GM10847 (cell line): ENCODE measurements around the gene CFAP46.

ENCODE experiments used
- POLR2A ChIP-seq: IDR thresholded peaks from 2 replicates; pipeline ENCODE4 v1.6.1; 2011; ENCODE audit not compliant: insufficient read length; ENCODE audit errors: extremely low read depth

Gene CFAP46

GRCh38 chr10:132929953-132930548 lies 12.3 kb downstream of the CFAP46 start:
- TF ChIP-seq POLR2A = no peak

- TF ChIP-seq POLR2A = no peak
Measured at GRCh38 chr10:132929480-132929879, 12.9 kb downstream of the CFAP46 start.

GRCh38 chr10:132928261-132928660 lies 14.1 kb downstream of the CFAP46 start:
- no peak for TF ChIP-seq POLR2A

- TF ChIP-seq POLR2A = no peak
Measured at GRCh38 chr10:132927824-132928223, 14.5 kb downstream of the CFAP46 start.

- no peak for TF ChIP-seq POLR2A
Measured at GRCh38 chr10:132926777-132927650, 15.4 kb downstream of the CFAP46 start.

- no peak for TF ChIP-seq POLR2A
Measured at GRCh38 chr10:132926070-132926469, 16.3 kb downstream of the CFAP46 start.

GRCh38 chr10:132925614-132926013 lies 16.8 kb downstream of the CFAP46 start:
- no peak for TF ChIP-seq POLR2A

GRCh38 chr10:132925071-132925561 lies 17.3 kb downstream of the CFAP46 start:
- no peak for TF ChIP-seq POLR2A

- no peak for TF ChIP-seq POLR2A
Measured at GRCh38 chr10:132924046-132924952, 18.1 kb downstream of the CFAP46 start.

- TF ChIP-seq POLR2A = no peak
Measured at GRCh38 chr10:132922872-132923271, 19.5 kb downstream of the CFAP46 start.

GRCh38 chr10:132921818-132922807 lies 20.3 kb downstream of the CFAP46 start:
- no peak for TF ChIP-seq POLR2A

GRCh38 chr10:132921086-132921485 lies 21.3 kb downstream of the CFAP46 start:
- TF ChIP-seq POLR2A = no peak

- TF ChIP-seq POLR2A = no peak
Measured at GRCh38 chr10:132920101-132920925, 22.1 kb downstream of the CFAP46 start.
